DOHH2 (cell line): ENCODE measurements around the gene CTAGE9.
"Not testable (repeated sequence)": the region's sequence is repeated elsewhere in the genome, so short reads cannot be mapped to it uniquely, and the experiment has no call there.

Experiments used
- H3F3A ChIP-seq: fragments of 200-600 bp; sonication (generic), shearing (Covaris generic); 2 replicates; pipeline ENCODE4 v1.6.0; 2016; ENCODE audit warnings: antibody characterized with exemption, mild to moderate bottlenecking; ENCODE audit not compliant: control insufficient read depth, insufficient read depth
- H3K27ac ChIP-seq: fragments of 200-600 bp; sonication (generic); 2 replicates; pipeline ENCODE4 v1.5.1; 2014; ENCODE audit warnings: low read depth, mild to moderate bottlenecking, low read length, moderate library complexity
- H3K27me3 ChIP-seq: fragments of 200-600 bp; sonication (generic); 2 replicates; pipeline ENCODE4 v1.6.1; 2014; ENCODE audit warnings: mild to moderate bottlenecking, low read length, mixed read lengths; ENCODE audit not compliant: control insufficient read depth
- H3K36me3 ChIP-seq: fragments of 200-600 bp; sonication (generic); 2 replicates; pipeline ENCODE4 v1.6.1; 2014; ENCODE audit warnings: mild to moderate bottlenecking, low read length, moderate library complexity, mixed read lengths; ENCODE audit not compliant: control insufficient read depth
- H3K4me1 ChIP-seq: fragments of 200-600 bp; sonication (generic); 2 replicates; pipeline ENCODE4 v1.6.1; 2014; ENCODE audit warnings: mild to moderate bottlenecking, low read length, mixed read lengths; ENCODE audit not compliant: control insufficient read depth
- H3K4me2 ChIP-seq: fragments of 200-600 bp; sonication (generic); 2 replicates; pipeline ENCODE4 v1.6.0; 2014; ENCODE audit warnings: mild to moderate bottlenecking, low read length, moderate library complexity
- H3K4me3 ChIP-seq: fragments of 200-600 bp; sonication (generic); 2 replicates; pipeline ENCODE4 v1.5.1; 2014; ENCODE audit warnings: mild to moderate bottlenecking, low read length, mixed read lengths
- H3K79me2 ChIP-seq: fragments of 200-600 bp; sonication (generic); 2 replicates; pipeline ENCODE4 v1.6.1; 2014; ENCODE audit warnings: mild to moderate bottlenecking, low read length, mixed read lengths; ENCODE audit not compliant: control insufficient read depth
- H3K9me2 ChIP-seq: fragments of 200-600 bp; sonication (generic); replicated peaks from 2 replicates; pipeline ENCODE4 v1.6.1; 2014; ENCODE audit warnings: mild to moderate bottlenecking, low read length, mixed read lengths; ENCODE audit not compliant: control insufficient read depth
- H3K9me3 ChIP-seq: fragments of 200-600 bp; sonication (generic); 2 replicates; pipeline ENCODE4 v1.6.1; 2014; ENCODE audit warnings: antibody characterized with exemption, low read length, mixed read lengths; ENCODE audit not compliant: control insufficient read depth, insufficient read depth
- H4K20me1 ChIP-seq: fragments of 200-600 bp; sonication (generic); 2 replicates; pipeline ENCODE4 v1.6.0; 2014; ENCODE audit warnings: low read depth, mild to moderate bottlenecking, antibody characterized with exemption, low read length, moderate library complexity; ENCODE audit not compliant: control insufficient read depth, insufficient read depth
- EZH2phosphoT487 ChIP-seq: fragments of 200-600 bp; sonication (generic); IDR thresholded peaks from 2 replicates; pipeline ENCODE4 v1.6.1; 2017; ENCODE audit warnings: borderline replicate concordance, mild to moderate bottlenecking, antibody characterized with exemption, low read length, moderate library complexity, mixed read lengths
- TF ChIP-seq, protein P1 (sequence below): fragments of 200-600 bp; sonication (generic); IDR thresholded peaks from one replicate; pipeline ENCODE4 v1.5.1; 2014; ENCODE audit warnings: antibody characterized with exemption, mild to moderate bottlenecking, low read depth, low read length; ENCODE audit not compliant: poor library complexity, severe bottlenecking

Gene CTAGE9

DNA sequence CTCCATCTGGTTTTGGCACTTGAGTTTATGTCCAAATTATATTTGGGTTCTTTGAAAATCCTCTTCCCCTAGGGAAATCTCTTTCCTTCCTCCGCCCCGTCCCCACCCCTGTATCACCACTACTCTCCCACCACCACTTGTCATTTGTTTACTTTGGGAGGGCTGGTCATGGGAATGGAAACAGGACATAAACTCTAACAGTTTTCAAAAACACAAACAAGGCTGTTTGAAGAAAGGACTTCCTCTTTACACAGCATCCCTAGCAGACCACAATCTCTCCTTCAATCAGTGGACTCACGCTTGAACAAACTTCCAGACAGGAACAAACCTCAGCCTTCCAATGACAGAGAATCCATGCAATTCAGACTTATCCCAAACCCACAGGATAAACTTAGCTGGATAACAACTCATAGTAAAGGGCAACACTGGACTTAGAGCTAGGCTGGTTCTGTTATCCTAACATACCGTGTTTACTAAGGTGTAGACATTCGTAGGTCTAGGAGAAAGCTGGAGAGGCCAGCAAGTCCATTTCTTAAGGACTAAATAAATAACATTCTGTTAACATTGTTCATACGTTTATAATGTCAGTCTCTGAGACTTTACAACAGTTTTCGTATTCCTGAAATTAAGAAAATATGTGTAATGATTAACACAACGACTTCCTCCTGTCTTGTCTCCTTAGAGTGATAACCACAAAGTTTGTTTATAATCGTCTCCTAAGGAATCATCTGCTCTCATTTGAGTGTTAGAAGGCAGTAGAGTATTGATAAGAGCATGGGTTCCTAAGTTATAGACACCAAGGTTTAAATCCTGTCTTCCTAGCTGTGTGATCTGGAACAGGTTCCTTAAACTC lies 44.1 kb upstream of the CTAGE9 start:
- no peak overlapping the region for H3K4me2 ChIP-seq

DNA sequence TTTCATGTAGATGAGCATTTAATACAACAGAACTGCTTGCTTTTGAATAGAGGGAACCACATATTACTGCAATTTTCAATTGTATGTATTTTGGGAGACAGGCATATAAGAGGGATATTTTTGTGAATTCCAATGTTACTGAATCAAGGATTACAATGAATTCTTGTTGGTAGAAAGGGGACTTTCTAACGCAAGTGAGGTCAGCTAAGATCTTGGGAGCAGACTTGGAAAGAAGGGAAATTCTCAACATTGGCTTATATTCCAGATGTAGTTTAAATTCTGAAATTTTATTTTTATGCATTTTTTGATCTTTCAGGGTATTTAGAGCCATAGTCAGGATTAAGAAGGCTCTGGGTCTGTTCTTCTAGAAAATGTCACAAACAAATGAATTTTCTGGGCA lies 43.3 kb upstream of the CTAGE9 start:
- no peaks in the 10 kb centered on the region for H4K20me1 ChIP-seq
- no peak overlapping the region for H3K27ac ChIP-seq
- TF ChIP-seq, protein P1, sequence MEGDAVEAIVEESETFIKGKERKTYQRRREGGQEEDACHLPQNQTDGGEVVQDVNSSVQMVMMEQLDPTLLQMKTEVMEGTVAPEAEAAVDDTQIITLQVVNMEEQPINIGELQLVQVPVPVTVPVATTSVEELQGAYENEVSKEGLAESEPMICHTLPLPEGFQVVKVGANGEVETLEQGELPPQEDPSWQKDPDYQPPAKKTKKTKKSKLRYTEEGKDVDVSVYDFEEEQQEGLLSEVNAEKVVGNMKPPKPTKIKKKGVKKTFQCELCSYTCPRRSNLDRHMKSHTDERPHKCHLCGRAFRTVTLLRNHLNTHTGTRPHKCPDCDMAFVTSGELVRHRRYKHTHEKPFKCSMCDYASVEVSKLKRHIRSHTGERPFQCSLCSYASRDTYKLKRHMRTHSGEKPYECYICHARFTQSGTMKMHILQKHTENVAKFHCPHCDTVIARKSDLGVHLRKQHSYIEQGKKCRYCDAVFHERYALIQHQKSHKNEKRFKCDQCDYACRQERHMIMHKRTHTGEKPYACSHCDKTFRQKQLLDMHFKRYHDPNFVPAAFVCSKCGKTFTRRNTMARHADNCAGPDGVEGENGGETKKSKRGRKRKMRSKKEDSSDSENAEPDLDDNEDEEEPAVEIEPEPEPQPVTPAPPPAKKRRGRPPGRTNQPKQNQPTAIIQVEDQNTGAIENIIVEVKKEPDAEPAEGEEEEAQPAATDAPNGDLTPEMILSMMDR = no peak
- no peak for TF ChIP-seq EZH2phosphoT487
- no peaks in the 10 kb centered on the region for H3K79me2 ChIP-seq
- H3K4me2 ChIP-seq = no peak overlapping the region
- no peaks in the 10 kb centered on the region for H3K9me2 ChIP-seq
- H3K36me3 ChIP-seq = no peaks in the 10 kb centered on the region
- H3K9me3 ChIP-seq = no peaks in the 10 kb centered on the region
- no peaks in the 10 kb centered on the region for H3F3A ChIP-seq
- H3K4me3 ChIP-seq = no peak overlapping the region
- no peaks in the 10 kb centered on the region for H3K27me3 ChIP-seq
- peaks cover 6% of the 10 kb centered on the region for H3K4me1 ChIP-seq

More for the DNA sequence above, 44.1 kb upstream of the CTAGE9 start:
- Histone ChIP-seq H3K9me2 (no peaks in the 10 kb centered on the region), H3K9me3 (no peaks in the 10 kb centered on the region), H4K20me1 (no peaks in the 10 kb centered on the region), H3K4me3 (no peak overlapping the region), H3F3A (no peaks in the 10 kb centered on the region), H3K4me1 (peaks cover 6% of the 10 kb centered on the region), H3K27me3 (no peaks in the 10 kb centered on the region), H3K36me3 (no peaks in the 10 kb centered on the region), H3K79me2 (no peaks in the 10 kb centered on the region), H3K27ac (no peak overlapping the region)
- no peak for TF ChIP-seq EZH2phosphoT487
- TF ChIP-seq, protein P1 = no peak

DNA sequence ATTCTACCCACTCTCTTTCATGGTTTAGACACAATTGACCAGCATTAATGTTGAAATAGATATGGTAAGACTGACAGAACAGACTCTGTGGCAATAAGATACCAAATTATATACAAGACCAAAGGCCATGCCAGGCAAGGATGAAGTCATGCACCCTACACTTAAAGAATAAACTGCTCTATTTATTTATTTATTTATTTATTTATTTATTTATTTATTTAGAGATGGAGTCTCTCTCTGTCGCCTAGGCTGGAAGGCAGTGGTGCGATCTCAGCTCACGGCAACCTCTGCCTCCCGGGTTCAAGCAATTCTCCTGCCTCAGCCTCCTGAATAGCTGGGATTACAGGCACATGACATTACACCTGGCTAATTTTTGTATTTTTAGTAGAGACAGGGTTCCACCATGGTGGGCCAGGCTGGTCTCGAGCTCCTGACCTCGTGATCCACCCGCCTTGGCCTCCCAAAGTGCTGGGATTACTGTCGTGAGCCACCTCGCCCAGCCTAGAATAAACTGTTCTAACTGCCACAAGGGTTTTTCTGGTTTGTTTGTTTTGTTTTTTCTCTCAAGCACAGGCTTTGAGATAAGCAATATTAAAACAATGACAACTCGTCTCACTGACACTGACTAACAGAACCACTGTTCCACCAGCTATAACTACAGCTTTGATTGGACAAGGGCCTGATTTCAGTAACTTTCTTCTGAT lies 40.3 kb upstream of the CTAGE9 start:
- H3K27ac ChIP-seq, H3F3A ChIP-seq, H3K4me2 ChIP-seq, H3K27me3 ChIP-seq, H3K9me3 ChIP-seq, H3K79me2 ChIP-seq, H4K20me1 ChIP-seq, H3K4me3 ChIP-seq, H3K36me3 ChIP-seq, H3K9me2 ChIP-seq, H3K4me1 ChIP-seq: not testable (repeated sequence)

DNA sequence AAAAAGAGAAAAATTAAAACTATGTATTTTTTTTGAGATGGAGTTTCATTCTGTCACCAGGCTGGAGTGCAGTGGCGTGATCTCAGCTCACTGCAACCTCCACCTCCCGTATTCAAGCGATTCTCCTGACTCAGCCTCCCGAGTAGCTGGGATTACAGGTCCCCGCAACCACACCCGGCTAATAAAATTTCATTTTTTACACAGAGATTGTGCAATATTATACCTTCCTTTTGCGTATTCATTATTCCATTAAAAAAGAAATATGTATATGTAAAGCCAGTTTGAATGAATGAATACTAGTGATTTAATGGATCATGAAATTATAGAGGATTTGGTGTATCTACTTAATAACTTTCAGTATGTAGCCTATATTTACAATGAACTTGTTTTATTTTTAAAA lies 38.2 kb upstream of the CTAGE9 start:
- Histone ChIP-seq H3K36me3 (peaks cover 12% of the 10 kb centered on the region), H3K79me2 (no peaks in the 10 kb centered on the region), H3K9me3 (no peaks in the 10 kb centered on the region), H3K4me2 (no peak overlapping the region), H3K9me2 (no peaks in the 10 kb centered on the region), H3K27me3 (no peaks in the 10 kb centered on the region), H3F3A (peaks cover 4% of the 10 kb centered on the region; the same call in 1 of the 2 replicates), H3K4me1 (no peaks in the 10 kb centered on the region), H4K20me1 (no peaks in the 10 kb centered on the region), H3K27ac (no peak overlapping the region), H3K4me3 (no peak overlapping the region)
- no peak for TF ChIP-seq EZH2phosphoT487
- TF ChIP-seq, protein P1 = no peak
